Activated CD4-positive, alpha-beta T cell treated with anti-CD3 and anti-CD28 coated beads, Interleukin-2, Interleukin-6, amounts not matched to agents 100 ng/mL and 50 ng/mL, durations not matched to agents 16 hours and 8 hours (primary cell): ENCODE results near the gene TCP11L2.
A peak's percentile ranks its signal among the peaks of the same experiment; 100 is the strongest.

Source experiments
- DNase-seq: peaks from one replicate; pipeline ENCODE4 v3.0.0-alpha.2; 2020

Gene TCP11L2

GRCh38 chr12:106302401-106303201 lies at the start of gene TCP11L2:
Gene TCP11L2, plus strand, starts transcription at chr12:106302733. Its CDS starts 8,343 bp downstream, at chr12:106311076.
- peak; percentile 88 for DNase-seq

DNA sequence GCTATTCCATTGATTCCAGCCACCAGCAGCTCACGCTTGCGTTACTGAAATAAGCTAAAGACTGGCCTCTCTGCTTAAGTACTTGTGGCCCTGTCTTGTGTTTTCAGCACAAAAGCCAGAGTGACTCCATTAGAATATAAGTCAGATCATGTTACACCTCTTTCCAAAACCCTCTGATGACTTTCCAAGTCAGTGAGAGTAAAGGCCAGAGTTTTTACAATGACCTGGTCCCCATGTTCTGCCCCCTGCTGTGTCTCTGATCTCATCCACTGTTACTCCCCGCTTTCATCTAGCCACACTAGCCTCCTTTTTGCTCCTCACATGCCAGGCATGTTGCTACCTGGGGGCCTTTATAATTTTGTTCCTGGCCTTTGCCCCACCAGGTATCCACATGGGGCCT lies 47.8 kb upstream of the TCP11L2 start:
- no peak for DNase-seq

DNA sequence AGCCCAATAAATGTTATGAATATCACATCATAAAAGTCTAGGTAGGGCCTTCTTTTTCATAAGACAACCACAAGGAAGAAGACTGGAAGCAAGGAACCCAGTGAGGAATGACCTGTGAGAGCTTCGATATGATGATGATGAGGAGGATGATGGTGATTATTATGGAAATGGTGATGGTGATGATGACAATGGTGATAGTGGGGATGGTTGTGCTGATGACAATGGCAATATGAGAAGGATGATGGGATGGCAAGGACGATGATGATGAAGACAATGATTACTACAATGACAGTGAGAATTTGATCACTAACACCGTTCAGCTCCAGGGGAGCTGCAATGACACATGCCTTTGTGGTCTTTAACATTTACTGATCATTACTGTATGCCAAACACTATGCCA lies 47.0 kb upstream of the TCP11L2 start:
- no peak for DNase-seq

- DNase-seq: no peak
Measured at GRCh38 chr12:106255952-106256351, 46.6 kb upstream of the TCP11L2 start.

GRCh38 chr12:106256524-106256923 lies 46.0 kb upstream of the TCP11L2 start:
- DNase-seq: no peak

DNA sequence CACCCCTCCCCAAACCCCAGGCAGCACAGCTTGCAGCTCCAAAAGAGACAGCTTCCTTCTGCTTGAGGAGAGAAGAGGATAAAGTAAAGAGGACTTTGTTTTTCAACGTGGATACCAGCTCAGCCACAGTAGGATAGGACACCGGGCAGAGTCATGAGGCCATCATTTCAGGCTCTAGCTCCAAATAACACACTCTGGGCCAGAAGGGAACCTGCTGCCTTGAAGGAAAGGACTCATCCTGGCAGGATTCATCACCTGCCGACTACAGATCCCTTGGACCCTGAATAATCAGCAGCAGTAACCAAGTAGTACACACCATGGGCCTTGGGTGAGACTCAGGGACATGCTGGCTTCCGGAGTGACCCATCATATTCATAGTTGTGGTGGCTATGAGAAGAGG lies 44.3 kb upstream of the TCP11L2 start:
- DNase-seq: no peak

DNA sequence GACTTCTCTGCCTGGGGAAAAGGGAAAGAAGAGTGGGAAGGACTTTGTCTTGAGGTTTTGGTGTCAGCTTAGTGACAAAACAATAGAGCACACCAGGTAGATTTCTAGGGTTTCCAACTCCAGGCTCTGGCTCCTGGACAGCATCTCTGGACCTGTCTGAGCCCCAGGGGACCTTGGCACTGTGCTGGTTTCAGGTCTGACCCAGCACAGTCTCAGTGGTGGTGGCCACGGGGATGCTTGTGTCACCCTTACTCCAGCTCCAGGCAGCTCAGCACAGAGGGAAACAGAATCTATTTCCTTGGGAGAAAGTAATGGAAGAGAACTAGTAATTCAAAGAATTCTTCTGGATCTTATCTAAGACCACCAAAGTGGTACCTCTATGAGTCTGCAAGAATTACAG lies 43.6 kb upstream of the TCP11L2 start:
- DNase-seq: no peak

GRCh38 chr12:106265116-106265515 lies 37.4 kb upstream of the TCP11L2 start:
- DNase-seq: no peak

GRCh38 chr12:106267535-106267934 lies 35.0 kb upstream of the TCP11L2 start:
- peak; percentile 19 for DNase-seq

- DNase-seq: no peak
Measured at GRCh38 chr12:106269150-106269771, 33.3 kb upstream of the TCP11L2 start.

GRCh38 chr12:106271575-106272505 lies 30.7 kb upstream of the TCP11L2 start:
- no peak for DNase-seq

- DNase-seq: no peak
Measured at GRCh38 chr12:106273491-106273890, 29.0 kb upstream of the TCP11L2 start.

DNA sequence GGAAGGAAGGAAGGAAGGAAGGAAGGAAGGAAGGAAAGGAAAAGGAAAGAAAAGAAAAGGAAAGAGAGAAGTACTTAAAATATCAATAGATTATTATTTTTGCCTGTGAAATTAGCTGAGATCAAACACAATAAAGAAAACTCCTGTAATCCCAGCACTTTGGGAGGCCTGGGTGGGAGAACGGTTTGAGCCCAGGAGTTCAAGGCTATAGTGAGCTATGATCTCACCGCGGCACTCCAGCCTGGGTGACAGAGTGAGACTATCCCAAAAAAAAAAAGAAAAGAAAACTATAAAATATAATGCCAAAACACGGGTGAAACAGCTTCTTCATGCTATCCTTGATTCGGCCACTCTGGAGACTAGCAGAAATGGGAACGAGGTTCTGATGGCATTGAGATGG lies 28.5 kb upstream of the TCP11L2 start:
- DNase-seq: no peak

GRCh38 chr12:106274575-106275121 lies 27.9 kb upstream of the TCP11L2 start:
- DNase-seq: no peak

GRCh38 chr12:106275458-106275857 lies 27.1 kb upstream of the TCP11L2 start:
- no peak for DNase-seq

DNA sequence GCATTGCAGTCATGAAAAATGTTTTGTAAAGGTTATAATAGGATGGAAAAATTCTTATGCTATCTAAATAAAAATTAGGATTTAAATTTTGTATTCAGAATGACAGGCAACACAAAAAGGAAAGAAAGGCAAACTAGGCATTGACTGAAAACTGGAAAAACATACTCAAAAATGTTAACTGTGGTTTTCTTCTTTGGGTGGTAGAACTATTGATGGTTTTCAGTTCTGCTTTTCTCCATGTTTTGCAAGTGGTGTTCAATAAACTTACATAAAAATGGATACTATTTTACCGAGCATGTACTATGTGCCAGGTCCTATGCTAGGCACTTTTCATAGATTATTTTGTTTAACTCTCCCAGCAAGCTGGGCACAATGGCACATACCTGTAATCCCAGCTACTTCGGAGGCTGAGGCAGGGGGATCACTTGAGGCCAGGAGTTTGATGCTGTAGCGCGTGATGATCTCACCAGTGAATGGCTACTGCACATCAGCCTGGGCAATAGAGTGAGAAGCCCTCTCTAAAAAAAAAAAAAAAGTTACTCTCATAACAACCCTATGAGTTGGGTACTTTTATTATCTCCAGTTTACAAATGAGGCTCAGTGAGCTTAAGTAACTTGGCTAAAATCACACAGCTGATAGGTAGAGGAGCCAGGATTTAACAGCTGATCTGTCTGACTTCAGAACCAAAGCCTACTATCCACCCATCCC lies 26.3 kb upstream of the TCP11L2 start:
- no peak for DNase-seq

DNA sequence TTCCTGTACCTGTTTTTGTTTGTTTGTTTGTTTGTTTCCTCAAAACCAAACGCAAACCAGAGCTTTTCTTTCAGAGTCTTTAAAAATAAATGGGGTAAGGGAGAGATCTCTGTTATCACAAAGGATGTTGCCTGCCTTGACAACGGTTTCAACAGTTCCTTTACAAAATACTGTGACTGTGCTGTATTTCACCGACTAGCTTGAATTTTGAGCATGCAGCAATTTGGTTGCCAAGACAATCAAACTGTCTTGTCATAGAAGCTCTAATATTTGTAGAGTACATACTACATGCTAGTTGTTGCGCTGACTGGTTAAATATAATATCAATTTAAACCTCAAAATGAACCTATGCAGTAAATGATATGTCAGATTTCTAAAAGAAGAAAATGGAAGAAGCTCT lies 22.4 kb upstream of the TCP11L2 start:
- no peak for DNase-seq

GRCh38 chr12:106281056-106281782 lies 21.3 kb upstream of the TCP11L2 start:
- no peak for DNase-seq

DNA sequence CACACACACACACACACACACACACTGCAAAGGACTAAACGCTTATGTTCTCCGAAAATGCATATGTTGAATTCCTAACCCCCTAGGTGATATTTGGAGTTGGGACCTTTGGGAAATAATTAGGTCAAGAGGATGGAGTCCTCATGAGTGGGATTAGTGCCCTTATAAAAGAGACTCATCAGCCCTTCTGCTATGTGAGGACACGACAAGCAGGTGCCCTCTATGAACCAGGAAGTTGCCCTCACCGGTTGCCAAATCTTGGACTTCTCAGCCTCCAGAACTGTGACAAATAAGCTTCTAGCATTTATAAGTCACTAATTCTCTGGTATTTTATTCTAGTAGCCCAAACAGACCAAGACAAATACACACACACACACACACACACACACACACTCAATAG lies 20.7 kb upstream of the TCP11L2 start:
- DNase-seq: no peak

GRCh38 chr12:106282457-106283097 lies 20.0 kb upstream of the TCP11L2 start:
- DNase-seq: peak; percentile 65
